Neural progenitor cell (in vitro differentiated cells): ENCODE data around the gene GASK1B.

Source experiments
- EZH2 ChIP-seq: fragments of 200-600 bp; sonication (generic); IDR thresholded peaks from 2 replicates; pipeline ENCODE4 v1.6.1; 2017; ENCODE audit warnings: antibody characterized with exemption, mild to moderate bottlenecking, moderate library complexity
- EZH2phosphoT487 ChIP-seq: fragments of 200-600 bp; sonication (generic); IDR thresholded peaks from 2 replicates; pipeline ENCODE4 v1.6.1; 2017; ENCODE audit warnings: antibody characterized with exemption
- TF ChIP-seq, protein P1 (sequence below): fragments of 200-600 bp; sonication (generic); IDR thresholded peaks from 2 replicates; pipeline ENCODE4 v1.5.1; 2017; ENCODE audit warnings: antibody characterized with exemption, mild to moderate bottlenecking

DNA sequence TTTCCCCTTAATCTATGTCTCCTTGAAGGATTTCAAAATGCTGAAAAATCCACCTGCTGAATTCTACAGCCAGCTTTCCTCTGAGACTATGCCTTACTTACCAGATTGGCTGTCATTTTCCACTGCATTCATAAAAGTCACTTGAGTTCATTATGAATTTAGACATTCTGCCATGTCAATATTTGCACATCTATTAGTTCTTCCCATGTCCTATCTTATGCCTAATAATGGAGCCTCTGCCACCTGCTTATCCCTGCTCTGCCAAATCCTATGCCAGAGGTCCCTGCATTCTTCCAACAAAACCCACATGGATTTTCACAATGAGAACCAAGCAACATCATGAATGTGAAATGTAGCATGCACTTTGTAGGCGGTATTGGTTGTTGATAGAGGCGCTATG lies 42.6 kb downstream of the GASK1B start:
- TF ChIP-seq, protein P1, sequence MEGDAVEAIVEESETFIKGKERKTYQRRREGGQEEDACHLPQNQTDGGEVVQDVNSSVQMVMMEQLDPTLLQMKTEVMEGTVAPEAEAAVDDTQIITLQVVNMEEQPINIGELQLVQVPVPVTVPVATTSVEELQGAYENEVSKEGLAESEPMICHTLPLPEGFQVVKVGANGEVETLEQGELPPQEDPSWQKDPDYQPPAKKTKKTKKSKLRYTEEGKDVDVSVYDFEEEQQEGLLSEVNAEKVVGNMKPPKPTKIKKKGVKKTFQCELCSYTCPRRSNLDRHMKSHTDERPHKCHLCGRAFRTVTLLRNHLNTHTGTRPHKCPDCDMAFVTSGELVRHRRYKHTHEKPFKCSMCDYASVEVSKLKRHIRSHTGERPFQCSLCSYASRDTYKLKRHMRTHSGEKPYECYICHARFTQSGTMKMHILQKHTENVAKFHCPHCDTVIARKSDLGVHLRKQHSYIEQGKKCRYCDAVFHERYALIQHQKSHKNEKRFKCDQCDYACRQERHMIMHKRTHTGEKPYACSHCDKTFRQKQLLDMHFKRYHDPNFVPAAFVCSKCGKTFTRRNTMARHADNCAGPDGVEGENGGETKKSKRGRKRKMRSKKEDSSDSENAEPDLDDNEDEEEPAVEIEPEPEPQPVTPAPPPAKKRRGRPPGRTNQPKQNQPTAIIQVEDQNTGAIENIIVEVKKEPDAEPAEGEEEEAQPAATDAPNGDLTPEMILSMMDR: no peak
- TF ChIP-seq EZH2: no peak
- no peak for TF ChIP-seq EZH2phosphoT487
